ENCODE results near the gene CENPB.
"Not testable (repeated sequence)": the region's sequence is repeated elsewhere in the genome, so short reads cannot be mapped to it uniquely, and the experiment has no call there.

CENPB gene

DNA sequence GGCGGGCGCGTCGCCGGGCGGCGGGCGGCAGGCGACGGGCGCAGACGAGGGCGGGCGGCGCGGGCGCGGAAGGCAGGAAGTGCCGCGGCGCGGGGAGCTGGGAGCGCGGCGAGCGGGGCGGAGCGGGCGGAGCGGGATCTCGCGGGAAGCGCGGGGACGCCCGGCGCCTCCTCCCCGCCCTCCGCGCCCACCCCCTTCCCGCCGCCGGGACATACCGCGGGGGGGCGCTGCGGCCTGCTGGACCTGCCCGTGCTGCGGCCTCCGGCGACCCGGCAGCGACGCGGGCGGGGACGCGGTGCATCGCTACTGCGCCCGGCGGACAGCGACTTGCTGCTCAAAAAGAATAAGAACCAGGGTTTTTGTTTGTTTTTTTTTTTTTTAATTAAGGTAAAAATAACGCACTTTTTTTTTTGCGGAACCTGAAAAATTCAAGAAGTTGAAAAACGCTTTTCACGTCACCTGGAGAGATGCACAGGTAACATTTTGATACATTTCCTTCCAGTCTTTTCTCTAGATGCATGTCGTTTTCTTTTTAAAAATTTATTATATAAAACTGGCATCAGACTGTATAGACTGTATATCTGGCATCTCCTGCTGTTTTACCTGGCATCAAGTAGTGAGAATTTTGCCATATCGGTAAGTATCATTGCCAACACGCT, at the start of gene CENPB:
Gene CENPB, minus strand, starts transcription at position 76 of the 659 bp plus-strand sequence. CDS start 257 bp downstream, outside the sequence.
- peak; percentile 61 to 84 for DNase-seq

- DNase-seq, result no peak
Observed at GRCh38 chr20:3836132-3836531, 49.6 kb upstream of the CENPB start.

DNA sequence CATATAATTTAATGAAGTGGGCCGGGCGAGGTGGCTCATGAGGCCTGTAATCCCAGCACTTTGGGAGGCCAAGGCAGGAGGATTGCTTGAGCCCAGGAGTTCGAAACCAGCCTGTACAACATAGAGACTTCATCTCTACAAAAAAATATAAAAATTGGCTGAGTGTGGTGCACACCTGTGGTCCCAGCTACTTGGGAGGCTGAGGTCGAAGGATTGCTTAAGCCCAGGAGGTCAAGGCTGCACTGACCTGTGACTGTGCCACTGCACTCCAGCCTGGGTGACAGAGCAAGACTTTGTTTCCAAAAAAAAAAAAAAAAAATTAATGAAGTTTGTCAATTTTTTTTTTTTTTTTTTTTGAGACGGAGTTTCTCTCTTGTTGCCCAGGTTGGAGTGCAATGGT, 43.4 kb upstream of the CENPB start:
- DNase-seq, result not testable (repeated sequence)

GRCh38 chr20:3828798-3829197, 42.3 kb upstream of the CENPB start:
- DNase-seq, result no peak

GRCh38 chr20:3826420-3826819, 39.9 kb upstream of the CENPB start:
- DNase-seq, result no peak

DNA sequence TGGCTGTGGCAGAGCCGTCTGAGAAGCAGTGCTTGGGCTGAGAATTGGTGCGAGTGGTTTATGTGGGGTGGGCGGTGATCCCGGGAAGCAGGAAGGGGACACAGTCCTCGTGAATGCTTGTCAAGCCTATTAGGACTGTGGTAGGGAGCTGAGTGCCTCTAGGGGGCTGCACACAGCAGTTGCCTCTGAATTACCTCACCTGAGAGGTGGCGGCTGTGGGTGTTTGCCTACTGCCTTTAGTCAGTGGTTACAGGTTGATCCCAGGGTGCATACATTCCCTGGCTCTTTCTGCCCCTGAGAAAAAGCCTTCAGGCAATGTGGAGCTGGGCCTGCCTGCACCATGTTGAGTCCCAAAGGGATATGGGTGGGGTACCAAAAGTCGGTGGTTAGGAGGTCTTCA, 39.0 kb upstream of the CENPB start:
- DNase-seq, result no peak

GRCh38 chr20:3823881-3824280, 37.3 kb upstream of the CENPB start:
- DNase-seq, result no peak

DNA sequence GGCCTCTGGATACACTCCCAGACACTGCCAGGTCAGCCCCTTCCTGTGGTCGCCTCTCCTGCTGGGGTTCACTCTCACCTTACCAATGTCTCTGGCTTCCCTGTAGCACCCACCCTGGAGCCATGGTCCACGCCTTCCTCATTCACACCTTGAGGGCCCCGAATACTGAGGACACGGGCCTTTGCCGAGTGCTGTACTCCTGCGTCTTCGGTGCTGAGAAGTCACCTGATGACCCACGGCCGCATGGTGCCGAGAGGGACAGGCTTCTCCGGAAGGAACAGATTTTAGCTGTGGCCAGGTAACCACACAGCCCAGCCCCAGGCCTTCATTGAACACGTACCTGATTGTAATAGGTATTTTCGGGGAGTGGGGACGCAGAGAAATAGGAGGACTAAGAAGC, 35.5 kb upstream of the CENPB start:
- DNase-seq, result no peak

DNA sequence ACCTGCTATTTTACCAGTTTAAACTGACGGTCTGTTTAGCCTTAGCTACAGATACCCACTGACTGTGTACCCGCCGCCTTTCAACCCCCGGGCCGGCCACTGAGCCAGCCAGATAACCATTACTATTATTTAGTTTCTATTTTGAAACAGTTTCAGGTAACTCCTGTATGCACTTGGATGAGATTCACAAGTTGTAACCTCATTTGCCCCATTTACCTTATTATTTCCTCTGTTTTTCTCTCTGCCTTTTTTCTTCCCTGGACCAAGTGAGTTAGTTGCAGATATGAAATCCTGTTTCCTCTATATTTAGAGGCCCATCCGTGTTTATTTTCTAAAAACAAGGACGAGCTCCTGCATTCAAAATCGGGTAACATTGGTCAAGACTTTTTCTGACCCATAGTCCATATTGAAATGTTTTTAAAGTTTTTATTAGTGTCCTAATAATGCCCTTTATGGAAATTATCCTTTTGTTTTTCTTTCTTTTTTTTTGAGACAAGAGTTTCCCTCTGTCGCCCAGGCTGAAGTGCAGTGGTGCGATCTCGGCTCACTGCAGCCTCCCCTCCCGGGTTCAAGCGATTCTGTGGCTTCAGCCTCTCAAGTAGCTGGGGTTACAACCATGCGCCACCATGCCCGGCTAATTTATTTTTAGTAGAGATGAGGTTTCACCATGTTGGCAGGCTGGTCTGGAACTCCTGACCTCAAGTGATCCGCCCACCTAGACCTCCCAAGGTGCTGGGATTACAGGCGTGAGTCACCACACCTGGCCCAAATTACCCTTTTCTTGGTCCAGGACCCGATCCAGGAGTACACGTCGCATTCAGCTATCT, 34.6 kb upstream of the CENPB start:
- no peak for DNase-seq

DNA sequence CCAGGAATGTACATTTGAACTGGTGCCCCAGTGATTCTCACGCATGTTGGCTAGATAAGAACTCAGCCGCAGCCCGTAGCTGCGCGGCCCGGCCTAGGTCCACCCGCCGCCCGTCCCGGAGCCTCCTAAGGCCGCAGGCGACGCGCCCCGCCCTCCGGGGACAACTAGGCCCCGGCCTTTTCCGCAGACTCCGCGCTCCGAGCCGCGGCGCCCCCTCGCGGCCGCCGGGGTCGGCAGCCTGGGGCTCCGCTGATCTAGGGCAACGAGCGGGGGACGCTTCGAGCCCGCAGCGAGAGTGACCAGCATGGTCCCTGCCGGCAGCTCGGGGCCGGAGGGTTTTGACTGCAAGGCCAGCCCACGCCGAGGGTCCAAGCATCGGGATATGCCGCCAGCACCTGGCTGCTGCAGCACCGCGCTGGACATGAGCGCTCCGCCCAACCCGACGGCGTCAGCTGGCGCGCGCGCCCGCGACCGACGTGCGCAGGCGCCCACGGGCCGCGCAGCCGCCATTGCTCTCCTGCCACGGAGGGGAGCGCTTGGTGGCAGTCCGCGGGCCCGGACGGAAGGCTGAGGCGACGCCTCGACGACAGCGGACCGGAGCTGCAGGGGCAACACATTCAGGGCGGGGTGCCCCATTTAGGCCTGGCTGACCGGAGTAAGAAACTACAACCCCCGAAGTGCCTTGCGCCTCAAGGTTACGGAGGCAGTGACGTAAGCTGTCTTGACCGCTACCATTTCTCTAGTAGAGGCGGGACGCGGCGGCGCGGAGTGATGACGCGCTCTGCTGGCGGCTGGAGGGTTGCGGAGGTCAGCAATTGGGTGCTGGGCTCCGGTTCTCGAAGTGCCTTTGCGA, 33.7 kb upstream of the CENPB start, which contains the start of gene AP5S1:
Gene AP5S1, plus strand, starts transcription at position 500 of the 853 bp plus-strand sequence. CDS start 1,571 bp downstream, outside the sequence.
- peak; percentile 92 to 96 for DNase-seq

GRCh38 chr20:3819411-3820047, 33.0 kb upstream of the CENPB start:
- no peak for DNase-seq

DNA sequence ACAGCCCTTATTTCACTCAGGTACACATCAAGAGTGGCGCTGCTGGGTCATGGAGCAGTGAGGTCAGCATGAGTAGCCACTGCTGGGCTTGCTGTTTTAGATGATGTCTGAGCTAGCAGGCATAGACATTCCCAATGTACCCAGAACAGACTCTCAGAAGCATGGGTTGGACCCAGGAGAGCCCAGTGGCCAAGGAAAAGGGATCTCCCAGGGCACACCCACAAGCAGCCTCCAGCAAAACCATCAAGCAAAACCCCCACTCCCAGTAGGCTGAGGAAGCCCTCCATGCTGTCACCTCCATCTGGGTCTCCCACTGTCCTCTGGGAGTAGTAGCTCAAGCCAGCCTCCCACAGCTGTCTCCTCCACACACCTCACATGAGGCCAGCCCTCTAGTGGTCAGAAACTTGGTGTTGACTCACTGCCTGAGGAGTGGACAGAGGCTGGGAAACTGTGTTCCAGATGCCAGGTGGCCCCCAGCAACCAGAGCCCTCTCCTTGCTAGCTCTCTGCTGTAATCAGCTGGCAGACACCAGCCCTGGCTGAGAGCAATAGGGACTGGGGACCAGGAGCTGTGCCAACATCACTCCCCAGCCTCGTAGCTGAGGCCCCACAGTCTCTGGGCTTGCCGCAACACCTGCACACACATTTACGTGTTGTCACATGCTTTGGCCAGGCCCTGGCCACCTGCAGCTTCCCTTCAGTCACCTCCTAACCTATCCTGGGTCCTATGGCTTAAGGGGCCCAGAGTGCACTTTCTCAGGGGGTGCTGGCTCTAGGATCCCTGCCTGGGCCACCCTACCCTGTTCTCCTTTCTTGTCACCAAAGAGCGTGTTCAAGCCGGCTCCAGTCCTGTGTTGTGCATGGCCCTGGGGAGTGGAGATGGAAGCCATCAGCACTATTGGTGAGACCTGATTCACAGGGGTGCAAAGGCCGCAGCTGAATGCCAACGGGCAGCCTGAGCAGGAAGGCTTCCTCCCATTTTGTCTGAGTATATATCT, 31.9 kb upstream of the CENPB start:
- peak; percentile 95 to 97 for DNase-seq

- DNase-seq, result no peak
Observed at GRCh38 chr20:3815703-3816315, 29.3 kb upstream of the CENPB start.

GRCh38 chr20:3814928-3815495, 28.5 kb upstream of the CENPB start:
- no peak for DNase-seq

DNA sequence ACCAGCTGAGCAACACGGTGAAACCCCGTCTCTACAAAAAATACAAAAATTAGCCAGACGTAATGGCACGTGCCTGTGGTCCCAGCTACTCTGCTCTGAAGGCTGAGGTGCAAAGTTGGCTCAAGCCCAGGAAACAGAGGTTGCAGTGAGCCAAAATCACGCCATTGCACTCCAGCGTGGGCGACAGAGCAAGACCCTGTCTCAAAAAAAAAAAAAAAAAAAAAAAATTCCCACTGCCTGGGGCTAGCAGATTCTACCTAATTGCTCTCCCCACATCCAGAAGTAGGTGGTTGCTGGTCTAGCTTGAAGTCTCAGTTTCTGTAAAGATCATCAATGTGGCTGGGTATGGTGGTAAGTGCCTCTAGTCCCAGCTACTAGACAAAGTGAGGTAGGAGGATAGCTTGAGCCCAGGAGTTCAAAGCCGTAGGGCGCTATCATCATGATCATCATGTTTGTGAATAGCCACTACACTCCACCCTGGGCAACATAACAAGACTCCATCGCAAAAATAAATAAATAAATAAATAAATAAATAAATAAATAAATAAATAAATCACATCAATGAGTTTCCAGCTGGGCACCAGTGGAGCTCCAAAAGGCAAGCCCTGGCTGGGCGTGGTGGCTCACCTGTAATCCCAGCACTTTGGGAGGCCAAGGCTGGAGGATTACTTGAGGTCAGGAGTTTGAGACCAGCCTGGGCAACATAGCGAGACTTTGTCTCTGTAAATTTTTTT, 27.5 kb upstream of the CENPB start:
- no peak for DNase-seq

GRCh38 chr20:3812975-3813847, 26.7 kb upstream of the CENPB start:
- DNase-seq, result no peak

- no peak for DNase-seq
Observed at GRCh38 chr20:3812259-3812681, 25.7 kb upstream of the CENPB start.

GRCh38 chr20:3811467-3812258, 25.1 kb upstream of the CENPB start:
- no peak for DNase-seq

All from NCI-H524 (cell line).